ENCODE data around the gene ACOT2. TPM values are rescaled to one million over a fixed set of nuclear protein-coding genes. Genes with fewer than 3 reads are reported as not detected.
"Not testable (repeated sequence)": the region's sequence is repeated elsewhere in the genome, so short reads cannot be mapped to it uniquely, and the experiment has no call there.

Gene ACOT2, protein sequence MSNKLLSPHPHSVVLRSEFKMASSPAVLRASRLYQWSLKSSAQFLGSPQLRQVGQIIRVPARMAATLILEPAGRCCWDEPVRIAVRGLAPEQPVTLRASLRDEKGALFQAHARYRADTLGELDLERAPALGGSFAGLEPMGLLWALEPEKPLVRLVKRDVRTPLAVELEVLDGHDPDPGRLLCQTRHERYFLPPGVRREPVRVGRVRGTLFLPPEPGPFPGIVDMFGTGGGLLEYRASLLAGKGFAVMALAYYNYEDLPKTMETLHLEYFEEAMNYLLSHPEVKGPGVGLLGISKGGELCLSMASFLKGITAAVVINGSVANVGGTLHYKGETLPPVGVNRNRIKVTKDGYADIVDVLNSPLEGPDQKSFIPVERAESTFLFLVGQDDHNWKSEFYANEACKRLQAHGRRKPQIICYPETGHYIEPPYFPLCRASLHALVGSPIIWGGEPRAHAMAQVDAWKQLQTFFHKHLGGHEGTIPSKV
- polyA plus RNA-seq (ENCODE audit: insufficient read length in 4 of 4), result 10 to 100 TPM; 26.8 to 71.4 (median 52.6) TPM

DNA sequence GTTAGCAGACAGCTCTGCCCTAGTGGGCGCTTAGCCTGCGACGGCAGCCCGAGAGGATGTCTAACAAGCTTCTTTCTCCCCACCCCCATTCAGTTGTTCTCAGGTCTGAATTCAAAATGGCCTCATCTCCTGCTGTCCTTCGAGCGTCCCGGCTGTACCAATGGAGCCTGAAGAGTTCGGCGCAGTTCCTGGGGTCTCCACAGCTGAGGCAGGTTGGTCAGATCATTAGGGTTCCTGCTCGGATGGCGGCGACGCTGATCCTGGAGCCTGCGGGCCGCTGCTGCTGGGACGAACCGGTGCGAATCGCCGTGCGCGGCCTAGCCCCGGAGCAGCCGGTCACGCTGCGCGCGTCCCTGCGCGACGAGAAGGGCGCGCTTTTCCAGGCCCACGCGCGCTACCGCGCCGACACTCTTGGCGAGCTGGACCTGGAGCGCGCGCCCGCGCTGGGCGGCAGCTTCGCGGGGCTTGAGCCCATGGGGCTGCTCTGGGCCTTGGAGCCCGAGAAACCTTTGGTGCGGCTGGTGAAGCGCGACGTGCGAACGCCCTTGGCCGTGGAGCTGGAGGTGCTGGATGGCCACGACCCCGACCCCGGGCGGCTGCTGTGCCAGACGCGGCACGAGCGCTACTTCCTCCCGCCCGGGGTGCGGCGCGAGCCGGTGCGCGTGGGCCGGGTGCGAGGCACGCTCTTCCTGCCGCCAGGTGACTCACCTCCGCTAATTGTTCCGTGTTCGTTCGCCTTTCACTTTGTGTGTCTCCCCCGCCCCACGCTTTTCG lies at the start of gene ACOT2:
Gene ACOT2, plus strand, starts transcription at position 29 of the 774 bp plus-strand sequence. Its CDS starts 28 bp downstream, at position 57.
- peak; percentile 79 to 83 (median 82) for DNase-seq (ENCODE audit: low read depth in 4 of 4, low spot score in 3 of 4)

DNA sequence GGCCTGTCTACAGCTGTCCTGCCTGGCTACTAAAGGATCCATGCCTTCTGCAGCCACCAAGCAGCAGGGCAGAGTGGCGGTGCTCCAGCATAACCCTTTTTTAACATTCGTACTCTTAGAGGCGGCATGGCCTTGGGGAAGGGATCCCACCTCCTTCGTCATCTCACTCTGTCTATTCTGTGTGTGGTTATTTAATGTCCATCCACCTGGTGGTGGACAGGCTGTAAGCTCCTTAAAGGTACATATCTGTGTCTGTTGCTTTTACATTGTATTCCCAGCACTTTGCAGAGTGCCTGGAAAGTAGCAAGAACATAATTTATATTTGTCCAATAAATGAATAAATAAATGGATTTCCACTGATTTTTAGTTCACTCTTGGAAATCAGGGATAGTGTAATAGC lies 47.8 kb upstream of the ACOT2 start:
- no peak for DNase-seq (ENCODE audit: low read depth in 4 of 4, low spot score in 3 of 4)

DNA sequence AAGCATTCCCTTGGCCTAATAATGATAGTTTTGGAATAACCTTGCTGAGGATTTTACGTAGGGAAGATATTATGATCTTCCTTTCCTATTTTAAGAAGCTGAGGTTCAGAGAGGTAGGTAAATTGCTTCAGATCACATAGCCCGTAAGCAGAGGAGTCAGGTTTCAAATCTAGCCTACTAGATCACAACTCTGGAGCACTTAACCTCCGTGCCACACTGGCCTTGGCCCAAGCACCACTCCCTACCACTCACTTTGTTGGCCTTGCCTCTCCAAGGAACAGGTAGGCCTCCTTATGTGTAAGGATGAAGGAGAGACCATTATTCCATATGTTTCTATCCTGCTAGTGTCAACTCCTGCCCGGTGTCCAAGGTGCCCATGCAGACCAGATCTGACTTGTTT lies 44.5 kb upstream of the ACOT2 start:
- DNase-seq (ENCODE audit: low read depth in 4 of 4, low spot score in 3 of 4), result no peak

DNA sequence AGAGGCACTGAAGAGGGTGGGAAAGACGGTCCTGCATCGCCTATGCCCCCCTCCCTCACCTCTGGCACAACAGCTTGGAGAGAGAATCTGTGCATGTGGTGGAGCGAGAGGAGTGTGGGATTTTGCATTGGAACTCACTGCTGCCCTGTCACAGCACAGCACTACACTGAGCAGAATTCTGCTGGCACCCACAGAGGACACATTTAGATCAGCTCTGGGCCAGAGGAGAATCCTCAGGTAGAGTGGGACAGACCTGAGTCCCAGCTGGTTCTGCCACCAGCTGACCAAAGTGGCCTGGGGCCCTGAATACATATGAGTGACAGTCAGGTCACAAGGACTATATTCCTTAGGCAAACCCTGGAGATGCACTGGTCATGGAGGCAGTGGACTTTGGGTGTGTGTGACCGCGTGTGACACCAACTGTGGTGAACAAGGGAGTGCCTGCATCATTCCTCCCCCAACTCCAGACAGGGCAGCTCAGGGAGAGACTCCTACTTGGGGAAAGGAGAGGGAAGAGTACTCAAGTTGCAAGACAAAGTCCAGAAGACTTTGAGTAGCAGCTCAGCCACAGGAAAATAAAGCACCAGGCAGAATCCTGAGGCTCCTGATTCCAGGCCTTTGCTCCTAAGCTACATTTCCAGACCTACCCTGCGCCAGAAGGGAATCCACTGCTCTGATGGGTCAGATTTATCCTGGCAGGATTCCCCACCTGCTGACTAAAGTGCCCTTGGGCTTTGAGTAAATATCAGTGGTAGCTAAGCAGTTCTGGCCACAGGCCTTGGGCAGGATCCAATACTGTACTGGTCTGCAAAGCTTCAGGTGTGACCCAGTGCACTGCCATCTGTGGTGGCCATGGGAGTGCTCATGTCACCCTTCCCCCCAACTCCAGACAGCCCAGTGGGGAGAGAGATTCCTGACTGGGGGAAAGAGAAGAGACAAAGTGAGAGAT lies 42.7 kb upstream of the ACOT2 start:
- no peak for DNase-seq (ENCODE audit: low read depth in 4 of 4, low spot score in 3 of 4)

DNA sequence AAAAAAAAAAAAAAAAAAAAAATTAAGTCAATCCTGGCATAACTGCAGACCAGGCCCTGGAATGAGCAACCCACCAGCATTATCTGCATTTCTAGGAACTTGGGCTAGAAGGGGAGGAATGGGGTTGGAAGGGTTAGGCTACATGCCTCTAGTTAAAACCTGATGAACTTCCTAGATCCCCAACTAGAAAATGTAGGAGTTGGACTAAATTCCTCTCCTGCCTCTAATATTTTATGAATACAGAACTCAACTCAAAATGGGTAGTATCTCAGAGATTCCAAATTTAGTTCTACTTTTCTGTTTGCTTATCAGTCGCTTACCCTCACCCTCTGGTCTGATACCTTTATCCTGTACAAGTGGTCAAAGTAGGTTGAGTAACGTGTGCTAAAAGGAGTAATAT lies 39.7 kb upstream of the ACOT2 start:
- DNase-seq (ENCODE audit: low read depth in 4 of 4, low spot score in 3 of 4), result not testable (repeated sequence)

DNA sequence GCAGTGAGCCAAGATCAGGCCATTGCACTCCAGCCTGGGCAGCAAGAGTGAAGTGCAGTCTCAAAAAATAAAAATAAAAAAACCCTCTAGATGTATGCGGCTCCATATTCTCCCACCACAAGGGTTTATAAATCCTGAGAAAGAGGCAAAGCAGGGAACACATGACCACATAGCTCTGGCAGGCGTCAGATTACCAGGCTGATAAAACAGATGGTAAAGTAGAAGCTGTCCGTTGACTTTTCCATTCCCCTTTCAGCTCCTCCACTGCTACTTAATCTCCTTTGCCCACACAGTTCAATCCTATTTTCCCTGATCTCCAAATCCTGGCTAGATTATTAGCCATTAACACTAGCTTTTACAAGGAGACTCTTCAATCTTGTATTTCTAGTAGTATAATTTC lies 37.0 kb upstream of the ACOT2 start:
- not testable (repeated sequence) for DNase-seq (ENCODE audit: low read depth in 4 of 4, low spot score in 3 of 4)

DNA sequence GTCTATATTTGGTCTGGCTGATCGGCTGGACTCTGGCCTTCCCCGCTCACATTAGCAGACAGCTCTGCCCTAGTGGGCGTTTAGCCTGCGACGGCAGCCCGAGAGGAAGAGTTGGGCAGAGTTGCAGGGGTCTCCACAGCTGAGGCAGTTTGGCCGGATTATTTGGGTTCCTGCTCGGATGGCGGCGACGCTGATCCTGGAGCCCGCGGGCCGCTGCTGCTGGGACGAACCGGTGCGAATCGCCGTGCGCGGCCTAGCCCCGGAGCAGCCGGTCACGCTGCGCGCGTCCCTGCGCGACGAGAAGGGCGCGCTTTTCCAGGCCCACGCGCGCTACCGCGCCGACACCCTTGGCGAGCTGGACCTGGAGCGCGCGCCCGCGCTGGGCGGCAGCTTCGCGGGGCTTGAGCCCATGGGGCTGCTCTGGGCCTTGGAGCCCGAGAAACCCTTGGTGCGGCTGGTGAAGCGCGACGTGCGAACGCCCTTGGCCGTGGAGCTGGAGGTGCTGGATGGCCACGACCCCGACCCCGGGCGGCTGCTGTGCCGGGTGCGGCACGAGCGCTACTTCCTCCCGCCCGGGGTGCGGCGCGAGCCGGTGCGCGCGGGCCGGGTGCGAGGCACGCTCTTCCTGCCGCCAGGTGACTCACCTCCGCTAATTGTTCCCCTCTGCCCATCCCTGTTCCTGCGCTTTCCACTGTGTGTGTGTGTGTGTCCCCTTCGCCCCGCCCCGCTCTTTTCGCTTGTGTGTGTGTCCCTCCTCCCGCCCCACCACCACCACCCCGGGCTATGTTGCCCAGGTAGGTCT lies 31.6 kb upstream of the ACOT2 start:
- DNase-seq (ENCODE audit: low read depth in 4 of 4, low spot score in 3 of 4), result not testable (repeated sequence)

DNA sequence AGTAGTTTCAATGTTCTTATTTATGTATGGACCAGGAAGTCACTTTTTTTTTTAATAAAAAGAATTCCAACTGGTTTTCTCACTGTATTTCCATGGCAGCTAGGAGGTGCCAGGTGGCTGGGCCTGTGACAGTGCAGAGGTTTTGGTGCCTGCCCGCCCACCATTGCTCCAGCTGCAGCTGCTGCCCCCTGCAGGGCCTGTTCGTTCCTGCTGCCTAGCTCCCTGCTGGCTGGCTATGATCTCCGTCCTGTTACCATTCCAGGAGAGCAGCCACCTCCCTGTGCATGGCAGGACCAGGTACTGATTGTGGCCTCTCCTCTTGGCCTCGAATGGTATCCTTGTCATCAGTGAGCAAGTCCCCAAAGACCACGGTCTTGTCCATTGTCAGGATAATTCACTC lies 30.0 kb upstream of the ACOT2 start:
- not testable (repeated sequence) for DNase-seq (ENCODE audit: low read depth in 4 of 4, low spot score in 3 of 4)

DNA sequence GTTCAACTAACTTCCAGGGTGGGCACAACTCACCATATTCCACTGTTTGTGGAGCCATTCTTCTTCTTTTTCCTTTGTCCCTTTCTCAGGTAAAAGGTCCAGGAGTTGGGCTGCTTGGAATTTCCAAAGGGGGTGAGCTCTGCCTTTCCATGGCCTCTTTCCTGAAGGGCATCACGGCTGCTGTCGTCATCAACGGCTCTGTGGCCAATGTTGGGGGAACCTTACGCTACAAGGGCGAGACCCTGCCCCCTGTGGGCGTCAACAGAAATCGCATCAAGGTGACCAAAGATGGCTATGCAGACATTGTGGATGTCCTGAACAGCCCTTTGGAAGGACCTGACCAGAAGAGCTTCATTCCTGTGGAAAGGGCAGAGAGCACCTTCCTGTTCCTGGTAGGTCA lies 26.1 kb upstream of the ACOT2 start:
- not testable (repeated sequence) for DNase-seq (ENCODE audit: low read depth in 4 of 4, low spot score in 3 of 4)

DNA sequence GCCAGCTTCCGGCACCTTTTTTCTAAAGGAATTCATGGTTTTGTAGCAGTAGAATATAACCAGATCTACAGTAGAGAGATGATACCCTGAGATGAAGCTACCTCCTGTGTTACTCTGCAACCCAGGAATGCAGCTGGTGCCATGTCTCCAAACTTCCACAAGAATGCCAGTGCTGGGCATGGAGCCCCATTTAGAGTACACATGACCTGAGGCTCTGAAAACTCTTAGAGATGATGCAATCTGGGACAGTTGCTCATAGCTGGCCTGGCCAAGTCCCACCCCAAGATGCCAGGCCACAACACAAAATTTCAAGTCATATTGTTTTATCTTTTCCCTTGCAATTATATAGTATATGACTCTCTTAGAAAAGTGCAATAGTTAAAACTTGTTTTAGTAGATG lies 23.7 kb upstream of the ACOT2 start:
- not testable (repeated sequence) for DNase-seq (ENCODE audit: low read depth in 4 of 4, low spot score in 3 of 4)

DNA sequence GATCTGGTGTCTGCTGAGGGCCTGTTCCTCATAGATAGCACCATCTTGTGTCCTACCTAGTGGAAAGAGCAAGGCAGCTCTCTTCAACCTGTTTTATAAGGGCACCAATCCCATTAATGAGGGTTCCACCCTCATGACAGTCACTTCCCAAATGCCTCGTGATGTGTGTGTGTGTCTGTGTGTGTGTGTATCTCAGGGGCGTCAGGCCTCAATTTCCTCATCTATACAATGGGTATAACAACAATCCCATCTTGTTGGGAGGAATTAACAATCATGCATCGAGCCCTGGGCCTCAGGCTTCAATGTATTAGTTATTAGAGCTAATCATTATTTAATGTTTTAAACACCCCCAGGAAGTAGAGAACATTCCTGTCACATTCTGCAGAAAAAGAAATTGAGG lies 19.9 kb upstream of the ACOT2 start:
- DNase-seq (ENCODE audit: low read depth in 4 of 4, low spot score in 3 of 4), result not testable (repeated sequence)

DNA sequence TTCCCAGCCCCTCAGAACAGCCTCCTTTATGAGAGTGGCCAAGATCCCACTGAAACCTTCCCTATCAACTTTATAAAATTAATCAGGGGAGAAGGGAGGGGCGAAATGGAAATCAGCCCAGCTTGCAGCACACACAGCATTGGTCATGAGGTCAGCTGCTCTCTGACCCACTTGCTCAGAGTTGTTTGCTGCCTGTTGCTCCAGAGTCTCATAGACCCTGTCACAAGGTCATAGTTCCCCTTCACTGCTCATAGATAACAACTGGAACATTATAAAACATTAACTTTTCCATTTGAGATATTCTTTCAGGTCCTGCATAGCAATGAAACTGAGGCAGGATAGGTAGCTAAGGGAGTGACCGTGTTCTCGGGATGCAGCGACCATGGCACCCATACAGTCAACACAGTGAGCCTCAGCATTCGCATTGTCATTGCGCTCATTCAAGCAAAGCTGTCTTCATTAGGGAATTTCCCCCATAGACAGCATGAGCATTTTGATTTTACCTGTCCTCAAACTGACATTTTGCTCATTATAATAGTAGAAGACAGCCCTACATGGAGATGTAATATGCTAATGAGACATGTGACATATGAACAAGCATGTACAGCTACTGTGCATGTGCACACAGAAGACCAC lies 19.0 kb upstream of the ACOT2 start:
- DNase-seq (ENCODE audit: low read depth in 4 of 4, low spot score in 3 of 4), result not testable (repeated sequence)

DNA sequence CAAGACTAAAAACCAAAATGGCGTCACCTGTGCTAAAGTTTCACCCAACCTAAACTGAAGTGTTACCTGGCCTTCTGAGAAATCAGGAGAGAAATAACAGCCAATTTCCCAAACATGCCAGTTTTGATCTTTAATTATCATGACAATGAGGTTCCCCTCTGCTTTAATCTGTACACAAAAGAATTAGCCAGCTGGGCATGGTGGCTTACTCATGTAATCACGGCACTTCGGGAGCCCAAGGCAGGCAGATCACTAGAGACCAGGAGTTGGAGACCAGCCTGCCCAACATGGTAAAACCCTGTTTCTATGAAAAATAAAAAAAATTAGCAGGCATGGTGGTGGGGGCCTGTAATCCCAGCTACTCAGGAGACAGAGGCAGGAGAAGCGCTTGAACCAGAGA lies 15.2 kb upstream of the ACOT2 start:
- no peak for DNase-seq (ENCODE audit: low read depth in 4 of 4, low spot score in 3 of 4)

DNA sequence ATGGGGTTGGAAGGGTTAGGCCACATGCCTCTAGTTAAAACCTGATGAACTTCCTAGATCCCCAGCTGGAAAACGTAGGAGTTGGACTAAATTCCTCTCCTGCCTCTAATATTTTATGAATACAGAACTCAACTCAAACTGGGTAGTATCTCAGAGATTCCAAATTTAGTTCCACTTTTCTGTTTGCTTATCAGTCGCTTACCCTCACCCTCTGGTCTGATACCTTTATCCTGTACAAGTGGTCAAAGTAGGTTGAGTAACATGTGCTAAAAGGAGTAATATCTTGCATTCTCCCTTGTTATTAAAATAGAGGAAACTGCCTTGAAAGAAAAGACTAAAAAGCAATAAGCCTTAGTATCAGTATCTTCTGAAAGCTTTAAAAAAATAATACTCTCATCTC lies 11.8 kb upstream of the ACOT2 start:
- DNase-seq (ENCODE audit: low read depth in 4 of 4, low spot score in 3 of 4), result not testable (repeated sequence)

DNA sequence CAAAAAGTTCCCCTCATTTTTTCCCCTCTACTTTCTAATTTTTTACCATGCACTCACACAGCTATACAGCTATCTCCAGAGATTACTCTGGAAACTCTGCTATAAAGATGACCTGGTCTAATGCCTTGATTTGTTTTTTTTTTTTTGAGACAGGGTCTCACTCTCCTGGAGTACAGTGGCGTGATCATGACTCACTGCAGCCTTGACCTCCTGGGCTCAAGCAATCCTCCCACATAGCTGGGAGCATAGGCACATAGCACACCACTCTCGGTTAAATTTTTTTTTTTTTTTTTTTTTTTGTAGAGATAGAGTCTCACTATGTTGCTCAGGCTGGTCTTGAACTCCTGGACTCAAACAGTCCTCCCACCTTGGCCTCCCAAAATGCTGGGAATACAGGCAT lies 10.8 kb upstream of the ACOT2 start:
- not testable (repeated sequence) for DNase-seq (ENCODE audit: low read depth in 4 of 4, low spot score in 3 of 4)

DNA sequence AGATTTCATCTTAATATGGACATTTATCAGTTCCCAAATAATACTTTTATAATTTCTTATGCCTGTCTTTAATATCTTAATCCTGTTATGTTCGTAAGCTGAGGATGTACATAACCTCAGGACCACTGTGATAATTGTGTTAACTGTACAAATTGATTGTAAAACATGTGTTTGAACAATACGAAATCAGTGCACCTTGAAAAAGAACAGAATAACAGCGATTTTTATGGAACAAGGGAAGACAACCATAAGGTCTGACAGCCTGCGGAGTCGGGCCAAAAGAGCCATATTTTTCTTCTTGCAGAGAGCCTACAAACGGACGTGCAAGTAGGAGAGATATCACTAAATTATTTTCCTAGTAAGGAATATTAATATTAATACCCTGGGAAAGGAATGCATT lies 6.8 kb upstream of the ACOT2 start:
- DNase-seq (ENCODE audit: low read depth in 4 of 4, low spot score in 3 of 4), result not testable (repeated sequence)

DNA sequence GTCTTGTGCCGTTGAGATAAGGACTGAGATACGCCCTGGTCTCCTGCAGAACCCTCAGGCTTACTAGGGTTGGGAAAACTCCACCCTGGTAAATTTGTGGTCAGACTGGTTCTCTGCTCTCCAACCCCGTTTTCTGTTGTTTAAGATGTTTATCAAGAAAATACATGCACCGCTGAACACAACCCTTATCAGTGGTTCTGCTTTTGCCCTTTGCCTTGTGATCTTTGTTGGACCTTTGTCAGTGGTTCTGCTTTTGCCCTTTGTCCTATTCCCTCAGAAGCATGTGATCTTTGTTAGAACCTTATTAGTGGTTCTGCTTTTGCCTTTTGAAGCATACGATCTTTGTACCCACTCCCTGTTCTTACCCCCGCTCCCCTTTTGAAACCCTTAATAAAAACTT lies 6.3 kb upstream of the ACOT2 start:
- not testable (repeated sequence) for DNase-seq (ENCODE audit: low read depth in 4 of 4, low spot score in 3 of 4)

DNA sequence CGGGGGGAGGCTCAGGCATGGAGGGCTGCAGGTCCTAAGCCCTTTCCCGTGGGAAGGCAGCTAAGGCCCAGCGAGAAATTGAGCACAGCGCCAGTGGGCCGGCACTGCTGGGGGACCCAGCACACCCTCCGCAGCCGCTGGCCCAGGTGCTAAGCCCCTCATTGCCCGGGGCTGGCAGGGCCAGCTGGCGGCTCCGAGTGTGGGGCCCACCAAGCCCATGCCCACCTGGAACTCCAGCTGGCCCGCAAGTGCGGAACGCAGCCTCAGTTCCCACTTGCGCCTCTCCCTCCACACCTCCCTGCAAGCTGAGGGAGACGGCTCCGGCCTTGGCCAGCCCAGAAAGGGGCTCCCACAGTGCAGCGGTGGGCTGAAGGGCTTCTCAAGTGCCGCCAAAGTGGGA lies 2.6 kb upstream of the ACOT2 start:
- DNase-seq (ENCODE audit: low read depth in 4 of 4, low spot score in 3 of 4), result not testable (repeated sequence)

DNA sequence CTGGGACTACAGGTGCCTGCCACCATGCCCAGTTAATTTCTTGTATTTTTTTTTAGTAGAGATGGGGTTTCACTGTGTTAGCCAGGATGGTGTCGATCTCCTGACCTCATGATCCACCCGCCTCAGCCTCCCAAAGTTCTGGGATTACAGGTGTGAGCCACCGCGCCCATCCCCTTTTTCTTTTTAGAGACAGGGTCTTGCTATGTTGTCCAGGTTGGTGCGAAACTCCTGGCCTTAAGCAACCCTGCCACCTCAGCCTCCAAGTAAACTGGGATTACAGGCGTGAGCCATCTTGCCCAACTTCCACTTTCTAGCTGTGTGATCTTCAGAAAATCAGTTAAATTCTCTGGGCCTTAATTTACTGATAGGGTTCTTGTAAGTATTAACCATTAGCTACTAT lies 2.1 kb upstream of the ACOT2 start:
- DNase-seq (ENCODE audit: low read depth in 4 of 4, low spot score in 3 of 4), result not testable (repeated sequence)
